Stimulated activated CD4-positive, alpha-beta T cell treated with anti-CD3 and anti-CD28 coated beads, Interleukin-15, amount 100 ng/mL, for 24 hours (primary cell): ENCODE measurements around the gene GPSM1.
A peak's percentile ranks its signal among the peaks of the same experiment; 100 is the strongest.
"Not testable (repeated sequence)": the region's sequence is repeated elsewhere in the genome, so short reads cannot be mapped to it uniquely, and the experiment has no call there.

Experiments
- DNase-seq: peaks from one replicate; pipeline ENCODE4 v3.0.0-alpha.2; 2020

Gene GPSM1

DNA sequence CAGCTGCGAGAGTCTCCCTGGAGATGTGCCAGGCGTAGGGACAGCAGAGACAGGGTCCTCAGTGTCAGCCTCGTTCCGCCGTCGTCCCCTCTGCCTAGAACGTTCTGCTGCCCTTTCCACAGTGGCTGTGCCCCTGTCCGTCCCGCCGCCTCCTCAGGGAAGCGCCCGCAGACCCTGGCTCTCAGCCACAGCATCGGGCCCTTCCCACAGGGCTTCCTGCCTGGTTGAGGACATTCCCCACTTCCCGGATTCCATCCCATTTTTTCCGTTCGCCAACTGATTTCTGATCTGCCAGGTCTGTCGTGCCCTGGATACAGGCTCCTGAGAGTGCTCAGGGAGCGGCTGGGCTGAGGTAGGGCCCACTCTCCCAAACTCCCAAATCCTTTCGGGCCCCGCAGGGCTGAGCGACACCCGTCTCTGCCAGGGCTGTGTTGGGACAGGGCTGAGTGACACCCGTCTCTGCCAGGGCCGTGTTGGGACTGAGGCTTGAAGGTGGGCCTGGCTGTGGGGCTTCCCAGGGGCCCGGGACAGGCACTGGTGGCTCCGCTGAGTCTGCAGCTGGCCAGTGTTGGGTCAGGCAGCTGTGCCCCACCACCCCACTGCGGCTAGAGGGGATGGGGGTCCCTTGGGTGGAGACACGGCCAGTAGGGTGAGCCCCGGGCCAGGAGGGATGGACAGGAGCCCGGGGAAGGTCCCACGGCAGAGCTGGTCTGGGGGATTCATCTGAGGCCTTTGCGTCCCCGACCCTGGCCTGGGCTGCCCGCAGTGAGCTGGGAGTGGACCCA, 20.3 kb downstream of the GPSM1 start:
- DNase-seq = no peak

DNA sequence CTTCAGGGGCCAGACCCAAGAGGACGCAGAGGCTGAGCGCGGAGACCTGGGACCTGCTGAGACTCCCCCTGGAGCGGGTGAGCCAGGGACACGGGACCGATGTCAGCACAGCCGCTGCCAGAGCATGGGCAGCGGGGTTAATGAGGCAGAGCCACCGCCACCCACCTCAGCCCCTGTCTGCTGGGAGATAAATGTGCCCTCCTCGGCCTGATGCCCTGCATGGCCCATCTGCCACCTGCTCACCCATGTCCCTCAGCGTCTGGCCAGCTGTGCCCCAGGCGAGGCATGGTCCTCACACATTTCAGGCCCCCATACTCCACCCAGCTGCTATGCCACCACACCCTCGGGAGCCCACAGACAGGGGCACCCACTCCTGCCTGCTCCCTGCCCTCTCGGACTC, 21.4 kb downstream of the GPSM1 start:
- no peak for DNase-seq

DNA sequence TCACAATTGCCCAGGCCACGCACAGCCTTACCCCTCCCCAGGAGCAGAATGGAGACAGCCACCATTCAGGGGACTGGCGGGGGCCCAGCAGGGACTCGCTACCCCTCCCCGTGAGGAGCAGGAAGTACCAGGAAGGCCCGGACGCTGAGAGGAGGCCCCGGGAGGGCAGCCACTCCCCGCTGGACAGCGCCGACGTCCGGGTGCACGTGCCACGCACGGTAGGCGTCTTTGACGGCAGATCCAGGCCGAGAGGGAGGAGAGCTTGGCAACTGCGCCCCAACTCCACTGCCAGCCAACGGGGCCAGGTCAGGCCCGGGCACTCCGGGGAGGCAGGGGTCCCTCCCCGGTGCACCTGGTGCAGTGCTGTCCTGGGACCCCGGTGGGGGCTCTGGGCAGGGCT, 22.2 kb downstream of the GPSM1 start:
- DNase-seq = no peak

DNA sequence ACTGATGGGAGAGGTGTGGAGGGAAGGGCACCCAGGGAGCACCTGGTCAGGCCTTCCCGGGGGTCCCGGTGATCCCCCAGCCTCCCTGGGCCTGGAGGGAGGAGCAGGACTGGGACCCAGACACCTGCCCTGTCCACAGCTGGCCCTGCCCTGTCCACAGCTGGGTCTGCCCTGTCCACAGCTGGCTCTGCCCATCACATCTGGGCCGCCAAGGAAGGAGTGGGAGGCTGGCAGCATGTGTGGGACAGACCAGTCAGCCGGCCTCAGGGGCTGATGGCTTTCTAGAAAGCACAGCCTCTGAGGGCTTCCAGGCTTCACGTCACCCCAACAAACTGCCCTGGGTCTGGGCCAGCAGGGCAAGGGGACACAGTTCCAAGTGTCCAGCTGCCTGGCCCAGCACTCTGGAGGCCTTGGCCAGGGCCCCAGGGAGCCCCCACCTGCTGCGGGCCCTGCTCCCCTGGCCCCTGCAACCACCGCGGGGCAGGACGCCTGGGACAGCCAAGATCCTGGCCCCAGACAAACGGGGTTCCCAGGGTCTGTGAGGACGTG, 24.0 kb downstream of the GPSM1 start:
- no peak for DNase-seq

DNA sequence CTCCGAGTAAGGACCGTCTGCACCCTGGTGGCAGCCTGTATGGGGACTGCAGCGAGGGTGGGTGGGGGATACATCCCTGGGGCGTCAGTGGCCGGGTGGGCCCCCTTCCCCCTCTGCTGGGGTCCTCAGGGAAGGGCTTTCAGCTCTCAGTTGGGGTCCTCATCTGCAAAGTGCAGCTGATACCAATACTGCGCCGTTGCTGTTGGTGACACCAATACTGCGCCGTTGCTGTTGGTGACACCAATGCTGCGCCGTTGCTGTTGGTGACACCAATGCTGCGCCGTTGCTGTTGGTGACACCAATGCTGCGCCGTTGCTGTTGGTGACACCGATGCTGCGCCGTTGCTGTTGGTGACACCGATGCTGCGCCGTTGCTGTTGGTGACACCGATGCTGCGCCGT, 24.5 kb downstream of the GPSM1 start:
- not testable (repeated sequence) for DNase-seq

DNA sequence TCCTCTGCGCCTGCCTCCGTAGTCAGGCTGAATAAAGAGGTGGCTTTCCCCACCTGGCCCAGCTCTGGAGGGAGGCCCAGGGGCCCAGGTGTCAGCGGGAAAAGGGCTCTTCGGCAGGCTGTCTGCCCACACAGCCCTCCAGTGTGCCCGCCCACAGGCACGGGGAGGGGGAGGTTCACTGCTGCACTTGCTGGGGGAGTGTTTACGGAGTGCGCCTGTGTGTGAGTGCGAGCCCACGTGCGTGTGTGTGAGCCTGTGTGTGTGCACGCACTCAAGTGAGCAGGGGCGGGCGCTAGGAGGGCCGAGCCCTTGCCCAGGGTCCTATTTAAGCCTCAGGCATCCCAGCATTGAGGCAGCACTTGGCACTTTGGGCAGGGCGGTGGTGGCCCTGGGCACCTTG, 25.3 kb downstream of the GPSM1 start:
- no peak for DNase-seq

DNA sequence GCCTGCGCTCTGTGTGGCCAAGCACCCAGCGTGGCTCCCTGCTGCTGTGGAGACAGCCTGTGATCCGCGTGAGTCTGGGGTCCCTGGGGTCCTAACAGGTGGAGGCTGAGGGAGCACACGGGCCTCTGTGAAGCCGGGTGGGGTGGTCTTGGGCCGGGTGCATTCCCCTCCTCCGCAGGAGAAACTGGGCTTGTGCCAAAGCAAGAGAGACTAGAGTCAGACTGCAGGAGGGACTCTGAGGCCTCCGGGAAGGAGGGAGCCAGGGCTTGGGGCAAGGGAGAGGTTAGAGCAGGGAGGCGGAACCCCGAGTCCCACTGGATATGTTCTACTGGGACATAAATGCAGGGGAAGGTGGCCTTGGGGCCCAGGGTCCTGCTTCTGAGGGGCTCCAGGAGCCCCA, 25.7 kb downstream of the GPSM1 start:
- DNase-seq = no peak

DNA sequence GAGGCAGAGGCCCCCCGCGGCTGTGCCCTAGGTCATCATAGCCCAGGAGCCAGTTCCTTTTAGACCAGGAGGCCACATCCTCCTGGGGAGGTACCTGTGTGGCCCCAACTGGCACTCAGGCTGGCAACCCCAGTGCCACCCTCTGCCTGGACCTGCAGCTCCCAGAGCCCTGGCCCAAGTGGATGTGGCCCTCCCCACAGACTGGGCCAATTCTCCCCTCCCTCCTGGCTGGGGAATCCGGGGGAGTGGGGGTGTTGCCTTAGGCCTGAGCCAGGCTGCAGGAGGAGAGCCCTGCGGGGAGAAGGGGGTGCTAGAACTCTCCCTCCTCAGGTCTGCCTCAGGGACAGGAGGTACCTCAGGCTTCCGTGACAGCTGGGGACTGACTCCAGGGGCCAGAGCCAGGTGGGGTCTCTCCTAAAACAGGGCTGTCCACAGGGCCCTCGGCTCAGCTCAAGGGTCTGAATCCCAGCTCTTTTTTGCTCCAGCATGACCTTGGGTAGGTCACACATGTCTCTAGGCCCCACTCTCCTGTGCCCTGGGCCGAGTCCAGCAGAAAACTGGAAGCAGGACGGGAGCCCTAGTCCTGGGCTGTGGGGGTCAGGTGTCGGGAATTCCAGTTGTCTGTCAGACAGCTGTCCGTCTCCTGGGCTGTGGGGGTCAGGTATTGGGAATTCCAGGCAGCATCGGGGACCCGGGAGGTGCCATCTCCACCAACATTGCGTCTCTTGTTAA, 26.6 kb downstream of the GPSM1 start:
- no peak for DNase-seq

DNA sequence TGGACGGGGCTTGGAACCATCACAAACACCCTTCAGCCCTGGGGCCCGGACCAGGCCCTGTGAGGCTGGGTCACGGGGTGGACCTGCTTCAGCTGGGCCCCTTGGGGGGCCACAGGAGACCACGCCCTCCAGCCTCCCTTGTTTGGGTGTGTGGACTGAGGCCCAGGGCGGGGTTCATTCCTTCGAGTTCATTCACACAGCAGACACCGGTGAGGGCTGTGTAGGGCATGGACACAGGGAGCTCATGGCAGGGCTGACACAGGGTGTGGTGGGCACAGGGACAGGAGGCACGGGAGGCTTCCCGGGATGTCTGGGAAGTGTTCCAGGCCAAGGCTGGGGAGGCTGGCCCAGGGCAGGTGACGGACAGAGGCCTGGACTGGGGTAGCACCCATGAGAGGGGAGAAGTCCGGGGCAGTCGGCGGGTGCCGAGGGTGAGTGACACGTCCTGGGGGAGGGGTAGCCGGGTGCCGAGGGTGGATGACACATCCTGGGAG, 27.3 kb downstream of the GPSM1 start:
- DNase-seq = no peak

DNA sequence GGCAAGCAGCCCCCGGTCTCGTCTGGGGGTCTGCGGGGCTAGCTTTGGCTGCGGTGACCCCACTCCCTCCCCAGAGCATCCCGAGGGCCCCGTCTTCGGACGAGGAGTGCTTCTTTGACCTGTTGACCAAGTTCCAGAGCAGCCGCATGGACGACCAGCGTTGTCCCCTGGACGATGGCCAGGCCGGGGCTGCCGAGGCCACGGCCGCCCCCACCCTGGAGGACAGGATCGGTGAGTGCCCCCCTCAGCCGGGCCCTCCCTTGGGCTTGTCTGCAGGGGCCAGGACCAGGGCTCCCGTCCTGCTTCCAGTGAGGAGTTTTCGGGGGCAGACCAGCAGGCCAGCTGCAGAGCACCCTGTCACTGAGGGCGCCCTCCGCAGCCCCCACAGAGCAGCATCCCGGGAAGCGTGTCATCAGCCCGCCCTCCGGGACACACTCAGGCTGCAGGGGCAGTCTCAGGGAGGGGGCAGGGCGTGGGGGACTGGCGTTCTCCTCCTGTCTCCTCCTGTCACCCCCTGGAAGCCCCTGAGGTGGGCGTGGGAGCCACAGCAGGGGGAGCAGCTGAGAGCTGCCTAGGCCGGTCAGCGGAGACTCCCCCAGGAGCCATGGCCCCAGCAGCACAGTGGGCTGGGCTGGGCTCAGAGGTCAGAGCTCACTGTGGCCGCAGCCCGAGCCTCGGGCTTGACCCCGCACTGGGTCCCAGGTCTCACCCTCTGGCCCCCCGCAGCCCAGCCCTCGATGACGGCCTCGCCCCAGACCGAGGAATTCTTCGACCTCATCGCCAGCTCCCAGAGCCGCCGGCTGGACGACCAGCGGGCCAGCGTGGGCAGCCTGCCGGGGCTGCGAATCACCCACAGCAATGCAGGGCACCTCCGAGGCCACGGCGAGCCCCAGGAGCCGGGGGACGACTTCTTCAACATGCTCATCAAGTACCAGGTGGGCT, 28.5 kb downstream of the GPSM1 start:
- DNase-seq = no peak

DNA sequence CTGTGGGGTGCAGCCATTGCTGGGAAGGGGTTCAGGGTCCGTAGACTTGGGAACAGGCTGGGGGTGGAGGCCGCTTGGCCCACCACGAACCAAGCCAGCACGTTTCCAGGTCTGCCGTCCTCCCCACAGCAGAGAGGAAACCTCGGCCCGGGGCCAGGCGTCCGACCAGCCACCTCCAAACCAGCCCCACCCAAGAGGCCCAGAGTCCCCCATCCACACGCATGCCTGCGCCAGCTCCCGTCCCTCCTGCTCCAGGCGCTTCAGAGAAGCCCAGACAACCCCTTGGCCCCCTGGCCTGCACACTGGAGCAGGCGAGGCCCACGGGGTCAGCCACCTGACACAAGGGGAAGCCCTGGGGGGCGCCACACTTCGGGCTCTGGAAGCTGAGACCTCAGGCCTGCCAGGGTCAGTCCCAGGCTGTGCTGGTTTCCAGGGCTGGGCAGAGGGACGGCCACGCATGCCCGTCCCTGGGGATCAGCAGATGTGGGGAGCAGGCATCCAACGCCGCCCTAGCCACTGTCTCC, 29.9 kb downstream of the GPSM1 start:
- DNase-seq = no peak

DNA sequence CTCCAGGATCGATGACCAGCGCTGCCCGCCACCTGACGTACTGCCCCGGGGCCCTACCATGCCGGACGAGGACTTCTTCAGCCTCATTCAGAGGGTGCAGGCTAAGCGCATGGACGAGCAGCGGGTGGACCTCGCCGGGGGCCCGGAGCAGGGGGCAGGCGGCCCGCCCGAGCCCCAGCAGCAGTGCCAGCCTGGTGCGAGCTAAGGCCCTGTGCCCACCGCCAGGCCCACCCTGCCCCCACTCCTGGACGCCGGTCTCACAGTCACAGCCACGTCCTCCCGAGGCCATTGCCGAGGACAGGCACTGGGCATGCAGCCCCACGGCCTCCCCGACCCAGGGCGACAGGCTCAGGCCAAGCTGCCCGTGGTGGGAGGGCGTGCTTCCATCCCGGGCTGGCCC, 30.7 kb downstream of the GPSM1 start:
- DNase-seq = no peak

DNA sequence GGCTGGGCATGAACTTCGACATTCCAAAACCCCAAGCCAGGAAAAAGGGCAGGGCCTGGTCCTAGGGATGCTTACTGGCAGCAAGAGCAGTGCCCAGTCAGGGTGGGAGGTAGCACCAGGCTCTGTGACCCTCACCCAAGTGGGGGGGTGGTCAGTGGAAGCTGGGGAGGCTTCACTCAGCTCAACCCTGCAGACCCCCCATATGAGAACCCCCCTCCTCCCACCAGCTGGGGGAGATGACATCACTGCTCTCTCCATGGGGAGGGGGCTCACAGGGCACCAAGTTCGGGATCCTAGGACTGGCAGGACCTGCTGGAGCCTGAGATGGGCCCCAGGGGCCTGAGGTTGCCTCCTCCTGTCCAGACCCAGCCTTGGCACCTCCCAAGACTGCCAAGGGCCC, 31.5 kb downstream of the GPSM1 start:
- DNase-seq = no peak

DNA sequence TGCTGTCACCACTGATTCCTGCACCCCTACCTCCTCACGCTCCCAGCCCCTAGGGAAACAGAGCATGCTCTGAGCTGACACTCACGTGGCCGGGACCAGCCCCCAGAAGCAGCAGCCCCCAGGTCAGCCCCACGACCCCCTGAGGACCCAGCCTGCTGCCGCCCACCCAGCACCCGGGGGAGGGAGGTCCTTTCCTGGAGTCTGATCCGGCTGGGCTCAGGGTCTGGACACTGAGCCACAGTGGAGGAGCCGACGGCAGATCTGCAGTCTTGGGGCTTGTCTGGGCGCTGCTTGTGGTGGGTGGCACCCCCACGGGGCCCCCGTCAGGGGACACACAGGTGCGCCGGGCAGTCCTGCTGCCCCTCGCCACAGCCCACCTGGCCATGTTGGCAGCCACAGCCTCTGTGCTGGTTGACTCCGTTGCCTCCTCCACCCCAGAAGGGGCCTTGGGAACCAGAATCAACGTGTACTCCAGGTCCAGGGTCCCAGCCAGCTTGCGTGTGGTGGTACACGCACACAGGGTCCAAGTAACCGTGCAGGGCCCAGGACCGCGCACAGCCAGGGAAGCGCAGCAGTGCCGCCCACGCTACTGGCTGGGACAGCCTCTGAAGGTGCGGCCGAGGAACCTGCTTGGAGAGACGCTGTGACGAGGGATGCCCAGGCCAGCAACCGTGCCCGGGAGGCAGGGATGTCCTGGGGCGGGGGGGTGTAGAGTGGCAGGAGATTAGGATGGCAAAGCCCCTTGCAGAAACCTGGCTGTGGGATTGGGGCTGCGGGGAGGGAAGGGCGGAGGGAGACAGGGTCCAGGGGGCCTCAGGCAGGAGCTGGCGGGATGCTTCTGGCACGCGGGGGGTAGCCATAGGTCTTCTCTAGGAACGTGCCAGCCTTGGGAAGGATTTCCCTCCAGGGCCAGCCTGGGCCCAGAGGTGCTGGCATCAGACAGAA, 32.7 kb downstream of the GPSM1 start:
- DNase-seq = no peak

DNA sequence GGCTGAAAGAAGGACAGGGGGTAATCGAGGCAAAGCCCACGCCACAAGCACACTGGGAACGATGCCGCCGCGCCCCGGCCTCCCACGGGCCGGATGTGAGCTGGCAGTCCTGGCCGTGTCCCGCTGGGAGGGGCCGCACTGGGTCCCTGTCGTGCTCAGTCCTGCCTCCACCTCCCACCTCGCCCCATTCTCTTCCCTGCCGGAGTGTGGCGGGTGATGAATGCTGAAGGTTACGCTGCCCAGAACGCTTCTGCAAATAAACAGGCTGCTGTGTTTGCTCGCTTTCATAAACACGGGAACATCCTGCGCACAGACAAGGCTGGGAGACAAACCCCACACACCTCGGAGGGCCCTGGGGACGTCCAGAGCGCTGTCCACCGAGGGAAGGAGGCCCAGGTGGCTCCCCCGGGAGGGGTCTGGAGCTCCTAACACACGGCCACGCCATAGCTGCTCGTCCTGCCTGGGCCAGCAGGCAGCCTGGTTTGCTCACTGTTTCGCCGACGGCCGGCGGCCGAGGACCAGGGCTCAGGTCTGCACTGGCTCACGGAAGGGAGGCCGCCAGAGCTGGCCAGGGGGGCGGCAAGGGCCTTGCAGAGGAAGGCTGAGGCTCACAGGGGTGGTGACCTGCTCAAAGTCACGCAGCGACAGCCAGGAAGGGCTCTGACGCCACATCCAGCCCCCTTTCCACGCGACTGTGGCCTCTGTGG, 33.9 kb downstream of the GPSM1 start:
- no peak for DNase-seq

DNA sequence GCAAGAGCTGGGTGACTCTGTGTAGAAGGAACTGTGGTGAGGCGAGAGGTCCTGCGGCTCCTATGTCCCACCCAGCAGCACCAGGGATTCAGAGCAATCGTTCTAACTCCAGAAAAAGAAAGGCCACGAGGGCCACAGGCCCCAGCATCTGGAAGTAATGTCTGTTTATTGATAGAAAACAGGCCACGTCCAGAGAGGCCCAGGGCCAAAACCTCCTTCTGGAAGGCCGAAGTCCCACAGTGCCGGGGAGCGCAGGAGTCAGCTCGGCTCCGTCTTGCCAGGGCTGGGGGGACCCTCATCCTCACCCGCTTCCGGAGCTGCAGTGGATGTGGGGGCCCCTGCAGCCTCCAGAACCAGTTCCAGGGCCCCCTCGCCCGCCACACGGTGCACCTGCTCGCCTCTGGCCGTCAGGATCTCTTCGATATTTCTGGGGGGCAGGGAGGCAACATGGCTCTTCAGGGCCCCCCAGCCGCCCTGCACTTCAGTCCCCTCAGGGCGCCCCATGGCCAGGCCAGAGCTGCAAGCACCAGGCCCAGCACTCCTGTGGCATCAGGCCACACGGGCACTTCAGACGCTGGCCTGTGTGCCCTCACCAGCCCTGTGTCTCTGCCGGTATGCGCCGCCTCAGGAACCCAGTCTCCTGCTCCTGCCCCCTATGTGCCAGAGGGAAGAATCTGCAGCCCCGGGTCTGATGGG, 34.6 kb downstream of the GPSM1 start:
- no peak for DNase-seq

DNA sequence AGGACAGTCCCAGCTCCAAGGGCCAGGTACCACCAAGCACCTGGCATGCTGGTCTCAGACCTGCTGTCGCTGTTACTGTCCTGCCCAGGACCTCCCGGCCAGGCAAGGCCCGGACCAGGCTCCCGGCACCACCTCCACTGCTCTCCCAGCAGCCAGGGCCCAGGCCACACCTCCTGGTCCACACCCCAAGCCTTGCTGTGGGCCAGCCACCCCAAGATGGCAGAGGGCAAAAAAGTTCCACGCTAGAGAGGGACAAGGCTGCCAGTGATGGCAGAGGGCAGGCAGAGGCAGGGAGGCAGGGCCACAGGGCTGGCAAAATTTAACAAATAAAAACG, 35.1 kb downstream of the GPSM1 start:
- no peak for DNase-seq

DNA sequence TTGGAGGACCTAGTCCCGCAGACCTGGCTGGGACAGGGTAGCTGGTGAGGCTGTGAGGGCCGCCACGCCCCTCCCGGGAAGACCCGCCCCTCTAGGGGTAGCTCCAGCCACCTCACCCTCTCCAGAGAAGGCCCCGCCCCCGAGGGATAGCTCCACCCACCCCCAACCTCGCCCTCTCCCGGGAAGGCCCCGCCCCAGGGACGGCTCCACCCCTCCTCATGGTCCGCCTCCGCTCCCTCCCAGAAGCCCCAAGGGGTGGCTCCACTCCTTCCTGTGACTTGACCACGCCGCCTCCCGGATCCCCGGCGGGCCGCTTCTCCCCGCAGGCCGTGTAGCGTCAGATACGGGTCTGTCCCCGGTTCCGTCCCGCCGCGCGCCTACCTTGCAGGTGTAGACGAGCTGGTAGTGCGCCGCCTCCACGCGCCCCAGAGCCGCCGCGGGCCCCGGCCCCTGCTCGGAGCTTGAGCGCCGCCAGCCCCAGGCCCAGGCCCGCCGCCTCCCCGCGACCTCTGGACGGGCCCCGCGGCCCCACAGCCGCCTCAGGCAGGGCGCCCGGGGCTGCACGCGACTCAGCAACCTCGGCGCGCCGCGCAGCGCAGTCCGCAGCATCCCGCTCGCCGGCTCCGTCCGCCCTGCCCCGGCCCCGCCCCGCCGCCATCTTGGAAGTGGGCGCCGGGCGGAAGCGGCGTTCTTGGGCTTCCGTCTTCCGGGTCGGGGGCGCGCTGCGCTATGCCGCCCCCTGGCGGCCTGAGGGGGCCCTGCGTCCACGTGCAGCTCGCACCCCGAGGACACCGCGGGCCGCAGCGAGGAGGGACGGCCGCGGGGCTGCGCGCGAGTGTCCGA, 36.0 kb downstream of the GPSM1 start, which contains the start of gene DNLZ:
Gene DNLZ (minus strand): TSS at position 639 of the 843 bp plus-strand sequence. CDS start 30 bp downstream, at position 609.
- peak; percentile 98 for DNase-seq
